Nephron progenitor cell (in vitro differentiated cells): ENCODE results near the gene C2CD3.

Experiments used
- DNase-seq: peaks from one replicate; pipeline ENCODE4 v3.0.0; 2021
- H3K27ac Mint-ChIP-seq: 2 replicates; pipeline ENCODE4 v1.8.0; 2021; ENCODE audit warnings: mild to moderate bottlenecking, moderate library complexity, mixed read lengths
- H3K27me3 Mint-ChIP-seq: 2 replicates; pipeline ENCODE4 v1.8.0; 2021; ENCODE audit warnings: mild to moderate bottlenecking, low read depth, mixed read lengths; ENCODE audit not compliant: poor library complexity
- H3K36me3 Mint-ChIP-seq: 2 replicates; pipeline ENCODE4 v1.8.0; 2021; ENCODE audit warnings: low read depth, mixed read lengths
- H3K4me1 Mint-ChIP-seq: 2 replicates; pipeline ENCODE4 v1.8.0; 2021; ENCODE audit warnings: mixed read lengths
- H3K4me3 Mint-ChIP-seq: 2 replicates; pipeline ENCODE4 v1.8.0; 2021; ENCODE audit warnings: mild to moderate bottlenecking, moderate library complexity, mixed read lengths
- H3K9me3 Mint-ChIP-seq: 2 replicates; pipeline ENCODE4 v1.8.0; 2021; ENCODE audit warnings: mild to moderate bottlenecking, moderate library complexity, mixed read lengths
- CTCF ChIP-seq: fragments of 200-600 bp; sonication (generic); IDR thresholded peaks from 2 replicates; pipeline ENCODE4 v1.5.0; 2021; ENCODE audit warnings: antibody characterized with exemption

The C2CD3 gene

GRCh38 chr11:74057249-74058151, 113.3 kb downstream of the C2CD3 start:
- H3K4me3 Mint-ChIP-seq = no peak overlapping the region
- H3K4me1 Mint-ChIP-seq = peaks cover 15% of the 10 kb centered on the region
- H3K36me3 Mint-ChIP-seq = peaks cover 58% of the 10 kb centered on the region
- TF ChIP-seq CTCF = no peak
- H3K27me3 Mint-ChIP-seq = no peaks in the 10 kb centered on the region
- DNase-seq = no peak
- no peak overlapping the region for H3K27ac Mint-ChIP-seq
- H3K9me3 Mint-ChIP-seq = peaks cover 19% of the 10 kb centered on the region

GRCh38 chr11:74055938-74056337, 114.9 kb downstream of the C2CD3 start:
- Mint-ChIP-seq H3K4me1 (peaks cover 15% of the 10 kb centered on the region), H3K36me3 (peaks cover 48% of the 10 kb centered on the region), H3K4me3 (no peak overlapping the region), H3K27ac (peak overlapping the region; percentile 38), H3K9me3 (peaks cover 12% of the 10 kb centered on the region), H3K27me3 (no peaks in the 10 kb centered on the region)
- no peak for TF ChIP-seq CTCF
- no peak for DNase-seq

- H3K36me3 Mint-ChIP-seq = peaks cover 40% of the 10 kb centered on the region
- no peaks in the 10 kb centered on the region for H3K9me3 Mint-ChIP-seq
- no peaks in the 10 kb centered on the region for H3K27me3 Mint-ChIP-seq
- H3K4me3 Mint-ChIP-seq = no peak overlapping the region
- no peak for TF ChIP-seq CTCF
- no peak overlapping the region for H3K27ac Mint-ChIP-seq
- H3K4me1 Mint-ChIP-seq = no peaks in the 10 kb centered on the region
- no peak for DNase-seq
Measured at GRCh38 chr11:74050465-74050864, 120.3 kb downstream of the C2CD3 start.

GRCh38 chr11:74048993-74049392, 121.8 kb downstream of the C2CD3 start:
- no peaks in the 10 kb centered on the region for H3K4me1 Mint-ChIP-seq
- no peaks in the 10 kb centered on the region for H3K27me3 Mint-ChIP-seq
- no peak overlapping the region for H3K4me3 Mint-ChIP-seq
- no peak for TF ChIP-seq CTCF
- no peak for DNase-seq
- H3K36me3 Mint-ChIP-seq = peaks cover 51% of the 10 kb centered on the region
- no peaks in the 10 kb centered on the region for H3K9me3 Mint-ChIP-seq
- H3K27ac Mint-ChIP-seq = no peak overlapping the region

- no peak for DNase-seq
- Mint-ChIP-seq H3K4me3 (no peak overlapping the region), H3K9me3 (no peaks in the 10 kb centered on the region), H3K36me3 (peaks cover 74% of the 10 kb centered on the region), H3K4me1 (no peaks in the 10 kb centered on the region), H3K27ac (no peak overlapping the region), H3K27me3 (no peaks in the 10 kb centered on the region)
- TF ChIP-seq CTCF = no peak
Measured at GRCh38 chr11:74044538-74044937, 126.3 kb downstream of the C2CD3 start.

- no peaks in the 10 kb centered on the region for H3K27me3 Mint-ChIP-seq
- H3K36me3 Mint-ChIP-seq = peaks cover 76% of the 10 kb centered on the region
- DNase-seq = no peak
- H3K27ac Mint-ChIP-seq = no peak overlapping the region
- H3K9me3 Mint-ChIP-seq = no peaks in the 10 kb centered on the region
- H3K4me1 Mint-ChIP-seq = no peaks in the 10 kb centered on the region
- no peak overlapping the region for H3K4me3 Mint-ChIP-seq
- TF ChIP-seq CTCF = no peak
Measured at GRCh38 chr11:74043450-74043849, 127.4 kb downstream of the C2CD3 start.
